HAP-1 (cell line): ENCODE data around the gene ATP5PO.

Source experiments
- DNase-seq, 2 experiments: peaks; one replicate each; pipeline ENCODE4 v3.0.0-alpha.2; 2016 to 2020; ENCODE audit warnings: low spot score in 2 of 2
- H3K27me3 ChIP-seq: fragments of 250-450 bp; sonication (Bioruptor Pico); 2 replicates; pipeline ENCODE4 v1.5.1; 2020; ENCODE audit warnings: low read depth, mild to moderate bottlenecking, moderate library complexity
- H3K36me3 ChIP-seq: fragments of 250-450 bp; sonication (Bioruptor Pico); replicated peaks from 2 replicates; pipeline ENCODE4 v1.5.1; 2020; ENCODE audit warnings: mild to moderate bottlenecking
- H3K4me1 ChIP-seq: fragments of 250-450 bp; sonication (Bioruptor Pico); 2 replicates; pipeline ENCODE4 v1.5.1; 2020; ENCODE audit warnings: mild to moderate bottlenecking
- H3K4me3 ChIP-seq: fragments of 250-450 bp; sonication (Bioruptor Pico); 2 replicates; pipeline ENCODE4 v1.5.1; 2020; ENCODE audit warnings: mild to moderate bottlenecking, moderate library complexity
- H3K9me3 ChIP-seq: fragments of 250-450 bp; sonication (Bioruptor Pico); 2 replicates; pipeline ENCODE4 v1.5.1; 2020; ENCODE audit warnings: mild to moderate bottlenecking, moderate library complexity
- in situ Hi-C: fragments of 300-500 bp; cut with MboI; formaldehyde crosslinking; loops from 3 replicates; pipeline ENCODE4 v1.14.3; 2020; ENCODE audit warnings: low sequenced_read_pairs, inconsistent platforms, mixed read lengths

ATP5PO gene, protein sequence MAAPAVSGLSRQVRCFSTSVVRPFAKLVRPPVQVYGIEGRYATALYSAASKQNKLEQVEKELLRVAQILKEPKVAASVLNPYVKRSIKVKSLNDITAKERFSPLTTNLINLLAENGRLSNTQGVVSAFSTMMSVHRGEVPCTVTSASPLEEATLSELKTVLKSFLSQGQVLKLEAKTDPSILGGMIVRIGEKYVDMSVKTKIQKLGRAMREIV

DNA sequence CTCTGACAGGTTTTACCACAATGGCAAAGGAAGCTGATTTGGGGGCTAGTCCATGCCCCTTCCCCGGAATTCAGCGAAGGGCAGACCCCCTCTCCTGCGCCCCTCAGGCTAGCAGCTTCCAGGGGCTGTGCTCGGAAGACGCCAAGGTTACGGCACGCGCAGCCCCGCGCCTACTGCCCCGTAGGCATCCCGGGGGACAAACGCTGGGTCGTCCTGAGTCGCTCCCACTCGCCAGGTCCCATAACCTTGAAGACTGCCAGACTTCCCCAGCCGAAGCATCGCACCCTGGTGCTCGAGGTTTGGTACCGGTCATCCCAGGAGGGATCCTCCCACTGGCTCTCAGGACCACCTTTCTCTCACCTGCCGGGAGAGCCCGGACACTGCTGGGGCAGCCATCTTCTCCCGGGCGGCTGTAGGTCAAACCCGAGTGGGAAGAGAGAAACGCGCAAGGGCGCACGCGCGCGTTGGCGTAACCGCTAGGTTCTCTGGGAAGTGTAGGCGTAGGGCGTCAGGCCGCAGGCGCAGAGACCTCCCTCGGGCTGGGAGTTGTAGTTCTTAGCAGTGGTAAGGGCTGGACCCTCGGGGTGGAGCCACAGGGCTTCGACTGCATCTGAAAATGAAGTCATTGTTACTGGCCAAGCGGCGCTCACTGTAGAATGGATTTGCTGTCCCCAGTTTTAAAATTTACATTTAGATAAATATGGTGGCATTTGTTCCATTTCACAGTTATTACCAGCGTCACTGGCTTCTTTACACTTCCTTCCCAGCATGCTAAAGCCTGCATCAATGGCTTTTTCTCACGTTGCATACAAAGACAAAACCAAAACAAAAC is at the start of gene ATP5PO:
TSS of gene ATP5PO (minus strand) at position 437 of the 832 bp plus-strand sequence. CDS start at position 396, 41 bp downstream.
- in situ Hi-C loops, result loop anchor here (25.0 kb wide), 1 partner anchor 697 kb away; the partner anchor contains the start of gene RCAN1
- peak within 1 kb of the TSS; percentile 80 for H3K4me3 ChIP-seq
- no peaks in the 10 kb centered on the region for H3K9me3 ChIP-seq

DNA sequence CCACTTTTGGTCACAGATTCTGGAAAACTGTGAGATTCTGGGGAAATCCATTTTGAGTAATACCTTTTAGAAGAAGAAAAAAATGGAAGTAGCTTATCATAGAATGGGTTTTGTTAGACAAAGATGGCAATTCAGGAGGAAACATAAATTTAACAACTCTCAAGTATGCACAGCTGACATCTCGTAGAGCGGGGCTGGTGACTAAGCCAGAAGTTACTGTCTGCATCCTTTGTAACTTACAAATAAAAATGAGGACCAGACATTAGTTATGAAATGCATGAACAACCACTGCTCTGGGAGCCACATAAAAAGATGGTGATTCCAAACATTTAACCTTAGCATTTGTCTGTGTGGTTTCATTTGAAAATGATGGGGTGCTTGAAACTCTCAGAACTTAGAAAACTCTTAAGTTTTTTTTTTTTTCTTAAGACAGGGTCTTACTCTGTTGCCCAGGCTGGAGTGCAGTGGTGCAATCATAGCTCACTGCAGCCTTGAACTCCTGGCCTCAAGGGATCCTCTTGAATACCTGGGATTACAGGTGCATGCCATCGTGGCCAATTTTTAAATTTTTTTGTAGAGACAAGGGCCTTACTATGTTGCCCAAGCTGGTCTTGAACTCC is 49.2 kb upstream of the ATP5PO start:
- no peaks in the 10 kb centered on the region for H3K27me3 ChIP-seq
- in situ Hi-C loops, result no loop called here
- no peaks in the 10 kb centered on the region for H3K9me3 ChIP-seq
- H3K4me3 ChIP-seq, result no peak overlapping the region
- DNase-seq, result no peak
- no peaks in the 10 kb centered on the region for H3K4me1 ChIP-seq
- H3K36me3 ChIP-seq, result no peaks in the 10 kb centered on the region

More for the DNA sequence above, at the start of gene ATP5PO:
- H3K4me1 ChIP-seq, result peaks cover 9% of the 10 kb centered on the region
- peaks cover 26% of the 10 kb centered on the region for H3K36me3 ChIP-seq
- H3K27me3 ChIP-seq, result no peaks in the 10 kb centered on the region
- DNase-seq, result peak; percentile 97 to 98

DNA sequence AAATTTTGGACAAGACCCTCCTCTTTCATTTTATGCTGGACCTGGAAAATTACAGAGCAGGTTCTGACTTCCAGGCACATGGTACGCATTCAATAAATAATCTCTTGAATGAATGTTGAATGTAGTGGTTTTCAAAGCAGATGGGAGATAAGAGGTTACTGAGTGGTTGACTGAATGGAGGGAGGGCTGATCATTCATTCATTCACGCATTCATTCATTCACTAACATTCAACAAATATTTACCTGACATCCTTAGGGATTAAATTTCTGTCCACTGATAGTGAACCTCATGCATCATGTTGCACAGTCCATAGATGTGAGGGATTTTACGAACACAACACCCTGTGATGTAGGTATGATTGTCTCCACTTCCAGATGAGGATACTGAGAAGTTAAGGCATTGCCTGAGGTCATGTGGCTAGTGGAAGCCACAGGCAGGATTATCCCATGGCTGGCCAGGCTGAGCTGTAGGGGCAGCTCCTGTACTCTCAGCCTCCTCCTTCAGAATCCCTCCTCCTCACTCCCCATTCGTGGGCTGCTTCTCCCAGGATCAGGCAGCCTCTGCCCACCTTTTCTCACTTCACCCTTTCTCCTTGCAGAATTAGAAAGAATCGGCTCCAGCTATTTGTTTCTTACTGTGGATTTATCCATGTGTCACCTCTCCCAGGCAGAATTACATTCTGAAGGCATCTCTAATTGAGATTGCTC is 48.4 kb upstream of the ATP5PO start:
- no peak overlapping the region for H3K4me3 ChIP-seq
- H3K27me3 ChIP-seq, result no peaks in the 10 kb centered on the region
- H3K36me3 ChIP-seq, result no peaks in the 10 kb centered on the region
- H3K9me3 ChIP-seq, result no peaks in the 10 kb centered on the region
- in situ Hi-C loops, result no loop called here
- no peak for DNase-seq
- H3K4me1 ChIP-seq, result no peaks in the 10 kb centered on the region

DNA sequence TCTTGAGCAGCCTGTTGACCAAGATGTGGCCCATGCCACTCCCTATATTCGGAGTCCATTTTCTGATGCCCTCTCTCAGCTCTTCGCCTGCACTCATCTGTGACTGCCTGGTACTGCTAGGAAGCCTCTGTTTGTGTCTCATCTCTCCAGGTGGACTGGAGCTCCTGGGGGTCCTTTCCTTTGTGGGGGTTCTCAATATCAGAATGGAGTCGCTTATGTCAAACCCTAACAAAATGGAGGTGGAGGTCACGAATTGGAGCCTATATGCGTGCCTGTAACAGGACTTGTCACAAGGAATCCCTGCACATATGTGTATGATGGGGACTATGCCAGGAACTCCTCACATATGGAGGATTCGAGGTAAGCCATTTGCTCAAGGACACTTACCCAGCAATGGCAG is 46.7 kb upstream of the ATP5PO start:
- Histone ChIP-seq H3K27me3 (no peaks in the 10 kb centered on the region), H3K9me3 (no peaks in the 10 kb centered on the region), H3K36me3 (no peaks in the 10 kb centered on the region), H3K4me3 (no peak overlapping the region), H3K4me1 (no peaks in the 10 kb centered on the region)
- in situ Hi-C loops, result no loop called here
- no peak for DNase-seq

DNA sequence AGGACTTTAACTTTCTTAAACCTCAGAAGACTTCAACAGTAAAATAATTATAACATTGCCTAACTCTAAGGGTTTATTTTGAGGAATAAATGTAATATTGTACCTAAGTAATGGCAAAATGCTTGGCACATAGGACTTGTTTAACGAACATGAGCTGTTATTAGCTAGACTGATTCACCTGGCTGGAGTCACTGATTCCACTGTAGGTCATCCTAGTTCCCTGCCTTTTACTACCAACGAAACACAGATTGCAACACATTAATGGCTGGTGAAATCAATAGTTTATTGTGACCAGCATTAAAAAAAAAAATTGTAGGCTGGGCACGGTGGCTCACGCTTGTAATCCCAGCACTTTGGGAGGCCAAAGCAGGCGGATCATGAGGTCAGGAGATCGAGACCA is 45.5 kb upstream of the ATP5PO start:
- Histone ChIP-seq H3K4me3 (no peak overlapping the region), H3K36me3 (no peaks in the 10 kb centered on the region), H3K27me3 (no peaks in the 10 kb centered on the region), H3K9me3 (no peaks in the 10 kb centered on the region), H3K4me1 (no peaks in the 10 kb centered on the region)
- no peak for DNase-seq
- in situ Hi-C loops, result no loop called here

DNA sequence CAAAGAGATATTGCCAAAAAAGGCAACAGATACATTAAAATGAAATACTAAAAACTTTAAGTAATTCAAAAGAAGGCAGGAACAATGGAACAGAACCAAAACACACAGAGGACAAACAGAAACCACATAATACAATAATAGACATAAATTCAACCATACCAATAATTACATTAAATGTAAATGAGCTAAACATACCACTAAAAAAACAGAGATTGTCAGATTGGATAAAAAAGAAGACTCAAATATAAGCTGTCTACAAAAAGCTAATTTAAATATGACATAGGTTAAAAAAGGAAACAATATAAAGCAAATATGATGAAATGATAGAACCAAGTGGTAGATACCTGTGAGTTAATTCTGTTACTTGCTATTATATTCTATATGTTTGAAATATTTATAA is 44.1 kb upstream of the ATP5PO start:
- Histone ChIP-seq H3K36me3 (no peaks in the 10 kb centered on the region), H3K9me3 (no peaks in the 10 kb centered on the region), H3K4me1 (no peaks in the 10 kb centered on the region), H3K27me3 (no peaks in the 10 kb centered on the region), H3K4me3 (no peak overlapping the region)
- in situ Hi-C loops, result no loop called here
- DNase-seq, result no peak

DNA sequence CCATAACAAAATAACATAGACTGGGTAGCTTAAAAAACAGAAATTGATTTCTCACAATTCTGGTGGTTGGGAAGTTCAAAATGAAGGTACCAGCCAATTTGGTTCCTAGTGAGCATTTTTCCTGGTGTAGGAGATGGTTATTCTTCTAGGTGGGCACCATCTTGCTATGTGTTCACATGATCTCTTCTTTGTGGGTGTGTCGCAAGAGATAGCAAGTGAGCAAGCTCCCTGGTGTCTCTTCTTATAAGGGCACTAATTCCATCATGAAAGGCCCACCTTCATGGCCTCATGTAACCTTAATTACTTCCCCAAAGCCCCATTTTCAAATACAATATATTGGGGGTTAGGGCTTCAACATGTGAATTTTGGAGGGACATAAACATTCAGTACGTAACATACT is 38.8 kb upstream of the ATP5PO start:
- in situ Hi-C loops, result no loop called here
- Histone ChIP-seq H3K4me1 (no peaks in the 10 kb centered on the region), H3K9me3 (no peaks in the 10 kb centered on the region), H3K4me3 (no peak overlapping the region), H3K27me3 (no peaks in the 10 kb centered on the region), H3K36me3 (no peaks in the 10 kb centered on the region)
- DNase-seq, result no peak

DNA sequence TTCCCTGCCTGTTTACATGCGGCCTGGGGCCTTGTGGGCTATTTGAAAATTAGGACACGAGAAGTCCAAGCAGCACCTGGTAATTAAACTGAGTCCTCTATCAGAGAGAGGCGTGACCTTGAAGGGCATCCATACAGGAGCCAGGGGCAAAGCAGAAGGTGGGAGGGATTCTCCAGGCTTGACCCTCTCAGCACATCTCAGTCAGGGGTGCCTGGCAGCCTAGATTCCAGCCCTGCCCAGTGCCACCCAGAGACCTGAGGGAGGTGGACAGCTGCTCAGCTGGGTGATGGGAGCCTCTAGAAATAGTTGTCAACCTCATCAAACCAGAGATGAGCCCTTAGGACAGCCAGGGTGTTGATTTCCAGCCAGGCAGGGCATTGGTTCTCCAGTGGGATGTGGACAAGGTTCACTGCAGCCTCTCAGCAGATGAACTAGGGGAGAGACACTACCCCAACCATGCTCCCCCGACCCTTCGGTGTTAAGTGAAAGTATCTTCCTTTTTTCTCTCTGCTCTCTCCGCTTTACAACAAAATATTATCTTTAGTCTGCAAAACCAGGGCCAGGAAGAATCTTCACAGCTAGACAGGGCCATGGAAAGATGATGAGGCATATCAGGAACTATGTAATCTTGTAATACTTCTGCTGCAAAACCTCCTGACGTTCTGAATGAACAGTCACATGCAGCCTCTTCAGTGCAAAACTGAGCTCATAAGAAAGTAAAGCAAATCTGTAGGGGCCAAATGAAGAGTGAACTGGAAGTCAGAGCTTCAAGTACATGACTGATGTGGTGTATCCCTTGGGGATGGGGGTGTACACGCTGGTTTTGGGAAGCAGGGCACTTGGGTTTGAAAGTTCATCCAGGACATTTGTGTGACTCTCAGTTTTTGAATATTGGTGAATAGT is 35.9 kb upstream of the ATP5PO start:
- in situ Hi-C loops, result no loop called here

DNA sequence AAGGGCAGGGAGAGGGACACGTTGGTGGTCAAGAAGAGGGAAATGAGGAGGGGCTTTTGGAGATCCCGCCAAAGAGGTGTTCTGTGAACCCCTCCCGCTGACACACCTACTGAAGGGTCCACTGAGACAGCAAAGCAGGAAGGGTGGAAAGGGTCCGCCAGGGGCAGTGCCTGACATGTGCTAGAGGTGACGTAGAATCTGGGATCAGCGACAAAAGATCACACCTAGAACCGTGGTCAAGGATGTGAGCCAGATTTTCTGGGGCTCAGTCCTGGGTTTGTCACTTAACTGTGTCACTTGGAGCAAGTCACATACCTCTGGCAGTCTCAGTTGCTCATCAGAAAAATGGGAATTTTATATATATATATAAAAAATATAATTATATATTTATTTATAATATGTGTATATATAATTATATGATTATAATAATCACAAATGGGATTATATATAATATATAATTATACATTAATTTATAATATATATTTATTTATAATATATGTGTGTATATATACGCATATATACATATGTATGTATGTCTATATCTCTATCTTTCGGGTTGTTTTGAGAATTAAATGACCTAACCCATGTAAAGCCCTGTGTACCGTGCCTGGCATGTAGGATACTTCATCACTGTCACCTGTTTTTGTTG is 35.0 kb upstream of the ATP5PO start:
- H3K4me1 ChIP-seq, result peaks cover 20% of the 10 kb centered on the region
- H3K36me3 ChIP-seq, result no peaks in the 10 kb centered on the region
- H3K9me3 ChIP-seq, result no peaks in the 10 kb centered on the region
- no peak overlapping the region for H3K4me3 ChIP-seq
- in situ Hi-C loops, result no loop called here
- DNase-seq, result no peak
- H3K27me3 ChIP-seq, result no peaks in the 10 kb centered on the region

More for the DNA sequence above, 35.9 kb upstream of the ATP5PO start:
- no peaks in the 10 kb centered on the region for H3K36me3 ChIP-seq
- no peaks in the 10 kb centered on the region for H3K9me3 ChIP-seq
- H3K4me3 ChIP-seq, result no peak overlapping the region
- no peak for DNase-seq
- H3K27me3 ChIP-seq, result no peaks in the 10 kb centered on the region
- peaks cover 20% of the 10 kb centered on the region for H3K4me1 ChIP-seq

DNA sequence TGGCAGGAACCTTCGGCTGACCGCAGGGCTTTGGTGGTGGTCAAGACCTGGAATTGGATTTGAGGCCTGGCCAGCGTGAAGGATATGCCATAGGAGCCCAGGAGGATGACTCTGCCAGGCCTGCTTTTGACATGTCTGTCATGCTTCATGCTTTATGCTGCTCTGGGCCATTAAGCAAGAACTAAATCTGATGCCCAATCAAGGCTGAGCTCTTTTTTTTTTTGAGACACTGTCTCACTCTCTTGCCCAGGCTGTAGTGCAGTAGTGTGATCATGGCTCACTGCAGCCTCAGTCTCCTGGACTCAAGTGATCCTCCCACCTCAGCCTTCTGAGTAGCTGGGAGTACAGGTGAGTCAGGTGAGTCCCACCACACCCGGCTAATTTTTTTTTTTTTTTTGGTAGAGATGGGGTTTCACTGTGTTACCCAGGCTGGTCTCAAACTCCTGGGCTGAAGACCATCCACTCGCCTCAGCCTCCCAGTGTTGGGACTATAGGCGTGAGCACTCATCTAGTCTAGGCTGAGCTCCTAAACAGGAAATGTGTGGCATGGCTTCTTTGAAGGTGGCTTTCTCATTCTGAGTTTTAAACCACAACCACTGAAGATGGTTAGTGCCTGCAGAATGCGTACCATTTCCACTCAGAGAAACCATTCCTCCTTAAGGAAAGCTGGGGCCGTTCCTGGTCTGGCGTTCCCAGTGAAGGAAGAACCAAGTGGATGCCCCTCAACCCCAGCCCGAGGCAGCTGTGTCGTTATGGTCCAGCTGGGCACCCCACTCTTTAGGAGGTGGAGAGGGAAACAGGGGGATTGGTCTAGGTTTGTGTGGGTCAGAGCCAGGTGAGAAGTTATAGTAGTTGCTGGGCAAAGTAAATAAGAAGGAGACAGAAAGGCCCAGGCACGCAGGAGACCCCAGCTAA is 34.2 kb upstream of the ATP5PO start:
- no peaks in the 10 kb centered on the region for H3K36me3 ChIP-seq
- peaks cover 20% of the 10 kb centered on the region for H3K4me1 ChIP-seq
- DNase-seq, result no peak
- H3K4me3 ChIP-seq, result no peak overlapping the region
- H3K27me3 ChIP-seq, result no peaks in the 10 kb centered on the region
- H3K9me3 ChIP-seq, result no peaks in the 10 kb centered on the region
- in situ Hi-C loops, result no loop called here

DNA sequence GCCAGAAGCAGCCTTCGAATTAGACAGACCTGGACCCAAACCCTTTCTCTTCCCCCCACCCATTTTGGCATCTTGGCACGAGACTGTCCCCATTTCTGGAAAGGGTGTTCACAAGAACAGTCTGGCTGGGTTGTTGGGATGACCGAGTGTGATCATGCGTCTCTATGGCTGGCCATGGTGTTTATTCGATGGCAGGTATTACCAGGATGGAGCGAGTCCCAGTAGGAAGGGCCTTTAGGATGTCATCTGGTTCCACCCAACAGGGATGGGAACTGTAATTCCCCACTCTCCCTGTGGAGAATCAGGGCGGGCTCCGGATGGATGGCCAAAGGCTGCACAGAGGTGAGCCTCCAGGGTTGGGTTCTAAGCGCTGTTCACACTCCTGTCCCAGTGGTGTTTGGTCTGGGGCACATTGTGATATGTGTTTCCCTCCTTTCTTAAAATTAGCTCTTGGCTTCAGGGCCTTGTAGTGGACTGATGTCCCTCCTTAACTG is 33.4 kb upstream of the ATP5PO start:
- Histone ChIP-seq H3K4me1 (peaks cover 20% of the 10 kb centered on the region), H3K4me3 (no peak overlapping the region), H3K27me3 (no peaks in the 10 kb centered on the region), H3K9me3 (no peaks in the 10 kb centered on the region), H3K36me3 (no peaks in the 10 kb centered on the region)
- DNase-seq, result no peak
- in situ Hi-C loops, result no loop called here
